Stomach (tissue), 4 donors: ENCODE results near the gene LAMTOR2.

Source experiments
- CTCF ChIP-seq, 7 experiments: fragments of 450-650 bp in 4 of 7; fragments of 200-600 bp in 3 of 7; sonication (generic) in 3 of 7; IDR thresholded peaks; one replicate each; pipeline ENCODE4 v1.5.1; 2016 to 2019; ENCODE audit warnings: antibody characterized with exemption in 7 of 7, control low read depth in 2 of 7, mild to moderate bottlenecking in 1 of 7
- POLR2A ChIP-seq, 4 donors: fragments of 450-650 bp; IDR thresholded peaks; one replicate each; pipeline ENCODE4 v1.6.1; 2016; ENCODE audit warnings: antibody characterized with exemption in 4 of 4, control low read depth in 2 of 4, mild to moderate bottlenecking in 1 of 4, moderate library complexity in 1 of 4
- POLR2AphosphoS5 ChIP-seq, 3 donors: sonication (generic); formaldehyde crosslinking; IDR thresholded peaks; one replicate each; pipeline ENCODE4 v1.6.1; 2016; ENCODE audit warnings: antibody characterized with exemption in 3 of 3

- no peak for TF ChIP-seq CTCF (IDR thresholded peaks at IDR 0.05)
- TF ChIP-seq POLR2A (IDR thresholded peaks at IDR 0.05): no peak
- peak in 2 of 3 donors; percentile 41 to 55 for TF ChIP-seq POLR2AphosphoS5 (IDR thresholded peaks at IDR 0.05)
Measured at GRCh38 chr1:156004843-156005584, 49.6 kb upstream of the LAMTOR2 start.
